CD4-positive, alpha-beta T cell treated with Interleukin-12 subunit alpha and Interleukin-12 subunit beta, for 1 hour (primary cell): ENCODE measurements around the gene RHOA.

ENCODE experiments used
- DNase-seq: peaks from one replicate; pipeline ENCODE4 v3.0.0-alpha.2; 2020

The RHOA gene

DNA sequence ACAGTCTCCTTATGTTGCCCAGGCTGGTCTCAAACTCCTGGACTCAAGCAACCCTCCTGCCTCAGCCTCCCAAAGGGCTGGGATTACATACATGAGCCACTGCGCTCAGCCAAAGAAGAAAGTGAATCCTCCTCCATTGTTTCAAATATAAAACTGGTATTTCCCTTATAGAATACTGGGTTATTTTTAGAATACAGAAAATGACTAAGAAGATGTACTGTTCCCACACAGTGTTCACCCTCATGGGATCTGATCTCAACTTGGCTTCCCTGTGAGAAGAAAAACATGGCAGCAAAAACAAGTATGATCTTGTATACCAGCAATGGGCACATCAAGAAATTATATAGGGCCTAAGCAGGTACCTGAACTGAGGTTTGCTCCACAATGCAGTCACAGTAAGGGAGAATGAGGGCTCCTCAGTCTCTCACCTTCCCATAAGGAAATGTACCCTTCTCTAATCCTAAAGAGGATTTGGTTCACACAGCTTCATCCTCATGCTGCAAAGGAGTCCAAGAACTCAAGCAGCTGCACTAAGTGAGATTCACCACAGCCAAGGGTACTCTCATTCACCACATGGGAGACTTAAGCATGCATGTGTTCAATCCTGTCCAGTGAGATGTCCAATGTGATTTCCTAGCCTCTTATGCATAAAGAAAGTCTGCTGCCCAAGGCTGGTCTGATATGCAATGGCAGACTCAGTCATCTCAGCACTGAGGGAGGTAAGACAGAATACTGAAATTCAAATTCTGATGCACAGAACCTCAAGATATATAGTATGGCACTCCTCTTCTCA, 97.7 kb downstream of the RHOA start:
- no peak for DNase-seq

DNA sequence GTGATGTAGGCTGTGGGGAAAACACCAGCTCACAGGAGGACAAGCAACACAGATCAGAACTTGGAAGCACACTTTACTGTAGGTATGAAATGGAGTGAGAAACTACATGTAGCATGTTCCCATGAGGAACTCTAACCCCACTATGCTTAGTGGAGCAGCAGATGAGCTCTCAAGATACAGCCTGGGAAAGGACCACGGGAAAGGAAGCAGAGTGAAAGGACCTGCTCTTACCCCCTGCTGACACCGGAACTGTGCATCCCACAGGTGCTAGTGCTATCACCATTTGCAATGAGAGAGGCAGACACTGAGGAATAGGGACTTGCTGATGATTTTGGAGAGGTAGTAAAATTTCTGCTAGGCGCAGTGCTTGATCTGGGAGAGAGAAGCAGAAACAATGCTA, 100.5 kb downstream of the RHOA start:
- no peak for DNase-seq

DNA sequence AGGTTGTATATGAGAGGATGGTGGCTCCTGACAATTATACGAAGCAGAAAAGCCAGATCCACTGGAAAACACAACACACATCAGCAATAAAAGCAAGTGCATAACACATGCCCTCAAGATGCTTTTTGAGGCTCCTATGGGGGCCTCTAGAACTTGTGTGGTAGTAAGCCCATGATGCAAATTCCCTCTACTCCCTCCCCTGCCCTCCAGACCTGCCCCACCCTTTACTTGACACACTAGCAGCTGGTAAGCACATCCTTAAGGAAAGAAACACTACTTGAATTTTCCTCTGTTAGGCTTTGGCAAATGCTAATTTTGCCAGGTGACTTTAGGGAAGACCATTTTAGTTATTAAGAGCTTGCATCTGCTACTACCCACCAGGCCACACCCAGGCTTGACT, 101.1 kb downstream of the RHOA start:
- no peak for DNase-seq
